Activated CD4-positive, alpha-beta T cell treated with anti-CD3 and anti-CD28 coated beads, Interleukin-2, amount 10 ng/mL, durations not matched to agents 24 days and 14 days (primary cell): ENCODE data around the gene VPS26C. TPM values are rescaled to one million over a fixed set of nuclear protein-coding genes. Genes with fewer than 3 reads are reported as not detected.
"Not testable (repeated sequence)": the region's sequence is repeated elsewhere in the genome, so short reads cannot be mapped to it uniquely, and the experiment has no call there.

Experiments
- DNase-seq: peaks from one replicate; pipeline ENCODE4 v3.0.0; 2022
- H3K27ac Mint-ChIP-seq: one replicate; pipeline ENCODE4 v1.8.0; 2022; ENCODE audit warnings: mild to moderate bottlenecking, mixed read lengths
- H3K27me3 Mint-ChIP-seq: one replicate; pipeline ENCODE4 v1.8.0; 2022; ENCODE audit warnings: mixed read lengths
- H3K36me3 Mint-ChIP-seq: one replicate; pipeline ENCODE4 v1.8.0; 2022; ENCODE audit warnings: low read depth, mild to moderate bottlenecking, mixed read lengths
- H3K4me1 Mint-ChIP-seq: one replicate; pipeline ENCODE4 v1.8.0; 2021; ENCODE audit warnings: mixed read lengths
- H3K4me3 Mint-ChIP-seq: one replicate; pipeline ENCODE4 v1.8.0; 2022; ENCODE audit warnings: mild to moderate bottlenecking, moderate library complexity, mixed read lengths
- H3K9me3 Mint-ChIP-seq: one replicate; pipeline ENCODE4 v1.8.0; 2021; ENCODE audit warnings: mixed read lengths
- intact Hi-C: fragments of 100-400 bp; cut with micrococcal nuclease; formaldehyde crosslinking; loops from one replicate; pipeline ENCODE4 v1.15.1; 2023
- total RNA-seq: library from RNA; stranded (reverse); gene quantifications from 2 replicates; pipeline ENCODE4 v1.2.3, GENCODE V29; 2022

Gene VPS26C
- total RNA-seq, 1 donor from 2014 or later = 60.0 TPM

GRCh38 chr21:37231671-37232070 lies 35.5 kb downstream of the VPS26C start:
- H3K4me3 Mint-ChIP-seq = no peak overlapping the region
- no peaks in the 10 kb centered on the region for H3K27me3 Mint-ChIP-seq
- no peak overlapping the region for H3K27ac Mint-ChIP-seq
- intact Hi-C loops = no loop called here
- no peaks in the 10 kb centered on the region for H3K9me3 Mint-ChIP-seq
- DNase-seq = peak; percentile 45
- H3K36me3 Mint-ChIP-seq = peaks cover 42% of the 10 kb centered on the region
- peaks cover 5% of the 10 kb centered on the region for H3K4me1 Mint-ChIP-seq

GRCh38 chr21:37231249-37231645 lies 35.9 kb downstream of the VPS26C start:
- intact Hi-C loops = no loop called here
- H3K27me3 Mint-ChIP-seq = no peaks in the 10 kb centered on the region
- H3K9me3 Mint-ChIP-seq = no peaks in the 10 kb centered on the region
- peaks cover 44% of the 10 kb centered on the region for H3K36me3 Mint-ChIP-seq
- H3K4me1 Mint-ChIP-seq = peaks cover 9% of the 10 kb centered on the region
- peak; percentile 52 for DNase-seq
- no peak overlapping the region for H3K4me3 Mint-ChIP-seq
- no peak overlapping the region for H3K27ac Mint-ChIP-seq

GRCh38 chr21:37230632-37231248 lies 36.4 kb downstream of the VPS26C start:
- no peak overlapping the region for H3K4me3 Mint-ChIP-seq
- peaks cover 45% of the 10 kb centered on the region for H3K36me3 Mint-ChIP-seq
- H3K27ac Mint-ChIP-seq = no peak overlapping the region
- no peaks in the 10 kb centered on the region for H3K27me3 Mint-ChIP-seq
- intact Hi-C loops = no loop called here
- DNase-seq = peak; percentile 49
- H3K4me1 Mint-ChIP-seq = peaks cover 12% of the 10 kb centered on the region
- H3K9me3 Mint-ChIP-seq = no peaks in the 10 kb centered on the region

- Mint-ChIP-seq H3K4me1 (peaks cover 34% of the 10 kb centered on the region), H3K27ac (peak overlapping the region; percentile 41), H3K9me3 (no peaks in the 10 kb centered on the region), H3K27me3 (no peaks in the 10 kb centered on the region), H3K4me3 (no peak overlapping the region), H3K36me3 (peaks cover 63% of the 10 kb centered on the region)
- intact Hi-C loops = loop anchor here (10.0 kb wide), 1 partner anchor 153 kb away; the partner anchor contains the start of genes PIGP and TTC3
- DNase-seq = no peak
Observed at GRCh38 chr21:37228003-37228400, 39.1 kb downstream of the VPS26C start.

GRCh38 chr21:37227071-37228002 lies 39.8 kb downstream of the VPS26C start:
- Mint-ChIP-seq H3K4me3 (no peak overlapping the region), H3K36me3 (peaks cover 63% of the 10 kb centered on the region), H3K27me3 (no peaks in the 10 kb centered on the region), H3K27ac (no peak overlapping the region), H3K4me1 (peaks cover 36% of the 10 kb centered on the region), H3K9me3 (no peaks in the 10 kb centered on the region)
- intact Hi-C loops = loop anchor here (10.0 kb wide), 1 partner anchor 153 kb away; the partner anchor contains the start of genes PIGP and TTC3
- DNase-seq = peak; percentile 59

GRCh38 chr21:37226041-37226920 lies 40.9 kb downstream of the VPS26C start:
- Mint-ChIP-seq H3K36me3 (peaks cover 64% of the 10 kb centered on the region), H3K4me1 (peaks cover 39% of the 10 kb centered on the region), H3K4me3 (peak overlapping the region; percentile 73), H3K27ac (peak overlapping the region; percentile 80), H3K27me3 (no peaks in the 10 kb centered on the region), H3K9me3 (no peaks in the 10 kb centered on the region)
- peak; percentile 58 for DNase-seq
- intact Hi-C loops = loop anchor here (10.0 kb wide), 1 partner anchor 151 kb away; the partner anchor contains the start of genes PIGP and TTC3

GRCh38 chr21:37224861-37225839 lies 42.0 kb downstream of the VPS26C start:
- Mint-ChIP-seq H3K4me1 (peaks cover 45% of the 10 kb centered on the region), H3K27ac (peak overlapping the region; percentile 80), H3K9me3 (no peaks in the 10 kb centered on the region), H3K36me3 (peaks cover 62% of the 10 kb centered on the region), H3K27me3 (peaks cover 2% of the 10 kb centered on the region), H3K4me3 (peak overlapping the region; percentile 73)
- peak; percentile 89 for DNase-seq
- intact Hi-C loops = loop anchor here (1.0 to 10.0 kb wide), 3 partner anchors 33 to 237 kb away; partner anchors contain the start of genes PIGP and TTC3

GRCh38 chr21:37223804-37224345 lies 43.3 kb downstream of the VPS26C start:
- H3K36me3 Mint-ChIP-seq = peaks cover 57% of the 10 kb centered on the region
- peaks cover 51% of the 10 kb centered on the region for H3K4me1 Mint-ChIP-seq
- H3K27ac Mint-ChIP-seq = peak overlapping the region; percentile 36
- intact Hi-C loops = loop anchor here (5.0 to 10.0 kb wide), 2 partner anchors 149 to 238 kb away; partner anchors contain the start of genes PIGP and TTC3
- DNase-seq = peak; percentile 55
- no peaks in the 10 kb centered on the region for H3K9me3 Mint-ChIP-seq
- peaks cover 2% of the 10 kb centered on the region for H3K27me3 Mint-ChIP-seq
- H3K4me3 Mint-ChIP-seq = peak overlapping the region; percentile 28

GRCh38 chr21:37222248-37222647 lies 44.9 kb downstream of the VPS26C start:
- intact Hi-C loops = loop anchor here (5.0 to 10.0 kb wide), 2 partner anchors 147 to 240 kb away; partner anchors contain the start of genes PIGP and TTC3
- Mint-ChIP-seq H3K27ac (peak overlapping the region; percentile 53), H3K4me1 (peaks cover 51% of the 10 kb centered on the region), H3K4me3 (peak overlapping the region; percentile 64), H3K36me3 (peaks cover 48% of the 10 kb centered on the region)
- H3K27me3 Mint-ChIP-seq, DNase-seq, H3K9me3 Mint-ChIP-seq: not testable (repeated sequence)

- Mint-ChIP-seq H3K4me1 (peaks cover 43% of the 10 kb centered on the region), H3K36me3 (peaks cover 41% of the 10 kb centered on the region), H3K4me3 (peak overlapping the region; percentile 85), H3K9me3 (no peaks in the 10 kb centered on the region), H3K27ac (peak overlapping the region; percentile 95), H3K27me3 (peaks cover 2% of the 10 kb centered on the region)
- intact Hi-C loops = loop anchor here (1.0 to 10.0 kb wide), 6 partner anchors 37 to 343 kb away; partner anchors contain the start of genes DYRK1A, PIGP, TTC3 and VPS26C
- peak; percentile 98 for DNase-seq
Observed at GRCh38 chr21:37220981-37221664, 46.0 kb downstream of the VPS26C start.

GRCh38 chr21:37220433-37220980 lies 46.6 kb downstream of the VPS26C start:
- Mint-ChIP-seq H3K36me3 (peaks cover 35% of the 10 kb centered on the region), H3K4me3 (peak overlapping the region; percentile 85), H3K27ac (peak overlapping the region; percentile 95), H3K4me1 (peaks cover 37% of the 10 kb centered on the region), H3K27me3 (peaks cover 2% of the 10 kb centered on the region), H3K9me3 (no peaks in the 10 kb centered on the region)
- intact Hi-C loops = loop anchor here (5.0 to 10.0 kb wide), 2 partner anchors 146 to 242 kb away; partner anchors contain the start of genes PIGP and TTC3
- peak; percentile 84 for DNase-seq
